ENCODE results near the gene RRP36. TPM values are rescaled to one million over a fixed set of nuclear protein-coding genes. Genes with fewer than 3 reads are reported as not detected.

The RRP36 gene
- polyA plus RNA-seq, 1 of the 3 experiments (the other 2 are of a cell fraction), result 60.5 TPM

GRCh38 chr6:43047998-43048397 is 26.6 kb downstream of the RRP36 start (continued):
- no peak for TF ChIP-seq ZBTB33 (IDR thresholded peaks at IDR 0.05; ENCODE audit: borderline replicate concordance, low read depth)
- TF ChIP-seq SIN3A (IDR thresholded peaks at IDR 0.05; ENCODE audit: borderline replicate concordance, low read depth, low read length), result no peak
- no peak for TF ChIP-seq RAD21 (IDR thresholded peaks at IDR 0.05; ENCODE audit: low read length)
- TF ChIP-seq RFX5 (IDR thresholded peaks at IDR 0.05; ENCODE audit: low read length), result no peak

GRCh38 chr6:43050981-43051380 is 29.6 kb downstream of the RRP36 start:
- Histone ChIP-seq H3K9me2 (no peaks in the 10 kb centered on the region), H3K79me2 (ENCODE audit: insufficient read depth) (peaks cover 35% of the 10 kb centered on the region), H2AFZ (ENCODE audit: low read depth) (no peak overlapping the region), H3K9me3 (no peaks in the 10 kb centered on the region), H3K4me1 (ENCODE audit: control insufficient read depth in 1 of 2, insufficient read depth in 2 of 2, low read depth in 1 of 2, low read length in 1 of 2) (peaks cover 11 to 26% of the 10 kb centered on the region in 2 experiments; a peak in 3 of 4 replicates), H4K20me1 (ENCODE audit: insufficient read depth) (no peaks in the 10 kb centered on the region), H3F3A (replicated peaks; ENCODE audit: insufficient read depth) (peaks cover 4% of the 10 kb centered on the region), H3K36me3 (replicated peaks in 1 of 2; ENCODE audit: control insufficient read depth in 1 of 2, insufficient read depth in 2 of 2, low read length in 1 of 2) (peaks cover 12 to 54% of the 10 kb centered on the region in 2 experiments), H3K4me2 (peak overlapping the region; percentile 99; the same call in 1 of the 2 replicates), H3K27ac (ENCODE audit: low read depth in 2 of 2, low read length in 1 of 2) (no peak overlapping the region), H3K9ac (no peak overlapping the region; the same call in 1 of the 2 replicates), H3K27me3 (ENCODE audit: insufficient read depth) (no peaks in the 10 kb centered on the region), H3K4me3 (ENCODE audit: low read depth in 2 of 2, low read length in 1 of 2) (0 out of 4 replicates have a peak overlapping the region, but pooled peaks of 1 of the 2 experiments have one; percentile 15)
- POLR2A ChIA-PET, result interaction anchor here (0.9 kb wide), 1 partner anchor 27 kb away, joined by 3 read pairs; no protein-coding TSS in a partner anchor
- TF ChIP-seq SMC3 (IDR thresholded peaks at IDR 0.05; ENCODE audit: low read depth, low read length) (no peak), ELF1 (IDR thresholded peaks at IDR 0.05) (no peak), FOXJ3 (CRISPR knock-in tag; IDR thresholded peaks at IDR 0.05) (no peak), YY1 (IDR thresholded peaks at IDR 0.05; ENCODE audit: low read depth) (no peak)
- TF ChIP-seq, protein P1, sequence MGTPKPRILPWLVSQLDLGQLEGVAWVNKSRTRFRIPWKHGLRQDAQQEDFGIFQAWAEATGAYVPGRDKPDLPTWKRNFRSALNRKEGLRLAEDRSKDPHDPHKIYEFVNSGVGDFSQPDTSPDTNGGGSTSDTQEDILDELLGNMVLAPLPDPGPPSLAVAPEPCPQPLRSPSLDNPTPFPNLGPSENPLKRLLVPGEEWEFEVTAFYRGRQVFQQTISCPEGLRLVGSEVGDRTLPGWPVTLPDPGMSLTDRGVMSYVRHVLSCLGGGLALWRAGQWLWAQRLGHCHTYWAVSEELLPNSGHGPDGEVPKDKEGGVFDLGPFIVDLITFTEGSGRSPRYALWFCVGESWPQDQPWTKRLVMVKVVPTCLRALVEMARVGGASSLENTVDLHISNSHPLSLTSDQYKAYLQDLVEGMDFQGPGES (IDR thresholded peaks at IDR 0.05; ENCODE audit: low read depth, low read length), result no peak
- TF ChIP-seq, protein P2, sequence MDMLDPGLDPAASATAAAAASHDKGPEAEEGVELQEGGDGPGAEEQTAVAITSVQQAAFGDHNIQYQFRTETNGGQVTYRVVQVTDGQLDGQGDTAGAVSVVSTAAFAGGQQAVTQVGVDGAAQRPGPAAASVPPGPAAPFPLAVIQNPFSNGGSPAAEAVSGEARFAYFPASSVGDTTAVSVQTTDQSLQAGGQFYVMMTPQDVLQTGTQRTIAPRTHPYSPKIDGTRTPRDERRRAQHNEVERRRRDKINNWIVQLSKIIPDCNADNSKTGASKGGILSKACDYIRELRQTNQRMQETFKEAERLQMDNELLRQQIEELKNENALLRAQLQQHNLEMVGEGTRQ (IDR thresholded peaks at IDR 0.05; ENCODE audit: borderline replicate concordance, low read depth, low read length), result no peak
- CTCF ChIA-PET, result interaction anchor here (1.0 to 2.3 kb wide), 3 partner anchors 79 to 150 kb away, joined by 4 to 6 read pairs (median 5); no protein-coding TSS in a partner anchor
- 97% methylated on average over 13 of the region's 17 CpGs for WGBS (ENCODE audit: low lambda C conversion rate)
- DNase-seq, result no peak

Data from SK-N-SH (cell line).